HepG2 (cell line): Measurements from ENCODE around the gene MAN1A2.

ENCODE experiments used
- MLLT10 ChIP-seq: sonication (generic); formaldehyde crosslinking; IDR thresholded peaks from 2 replicates; pipeline ENCODE4 v1.4.0; 2020; ENCODE audit warnings: missing genetic modification reagents
- STAG1 ChIP-seq: sonication (generic); formaldehyde crosslinking; IDR thresholded peaks from 2 replicates; pipeline ENCODE4 v1.4.0; 2020; ENCODE audit warnings: missing genetic modification reagents

GRCh38 chr1:117398957-117399356 is 31.7 kb downstream of the MAN1A2 start:
- TF ChIP-seq STAG1 (CRISPR knock-in tag) (no peak), MLLT10 (CRISPR knock-in tag) (no peak)
